GM19468 (cell line): ENCODE results near the gene SRP9.
"Not testable (repeated sequence)": the region's sequence is repeated elsewhere in the genome, so short reads cannot be mapped to it uniquely, and the experiment has no call there.

Experiments
- ATAC-seq: cut with Tn5 transposase; IDR thresholded peaks from one replicate; pipeline ENCODE4 v1.9.1; 2021; ENCODE audit warnings: mild to moderate bottlenecking, moderate library complexity, moderate number of reproducible peaks; ENCODE audit not compliant: unreplicated experiment; ENCODE audit errors: extremely low read depth

The SRP9 gene

GRCh38 chr1:225834417-225835329, 57.0 kb downstream of the SRP9 start:
- ATAC-seq = no peak

GRCh38 chr1:225835856-225836255, 58.2 kb downstream of the SRP9 start:
- no peak for ATAC-seq

GRCh38 chr1:225836296-225836695, 58.7 kb downstream of the SRP9 start:
- not testable (repeated sequence) for ATAC-seq

- no peak for ATAC-seq
Observed at GRCh38 chr1:225838793-225839192, 61.2 kb downstream of the SRP9 start.
